ENCODE results near the gene IL19.

- no peak for TF ChIP-seq MAX (CRISPR knock-in tag; IDR thresholded peaks at IDR 0.05)
- TF ChIP-seq CTCF (IDR thresholded peaks at IDR 0.05) = no peak
- TF ChIP-seq MLX (CRISPR knock-in tag; IDR thresholded peaks at IDR 0.05) = no peak
- no peak for TF ChIP-seq ELF4 (CRISPR knock-in tag; IDR thresholded peaks at IDR 0.05; ENCODE audit: low read depth)
- TF ChIP-seq TEAD1 (CRISPR knock-in tag; IDR thresholded peaks at IDR 0.05) = no peak
- TF ChIP-seq TCF7 (CRISPR knock-in tag; IDR thresholded peaks at IDR 0.05; ENCODE audit: low read depth) = no peak
- no peak for TF ChIP-seq E2F4 (CRISPR knock-in tag; IDR thresholded peaks at IDR 0.05; ENCODE audit: borderline replicate concordance, low read depth)
- TF ChIP-seq SOX15 (CRISPR knock-in tag; IDR thresholded peaks at IDR 0.05) = no peak
- no peak for TF ChIP-seq USF2 (CRISPR knock-in tag; IDR thresholded peaks at IDR 0.05)
These were observed 3.5 kb downstream of the IL19 start for GRCh38 chr1:206774093-206774492.

Data from WTC11 (cell line).